Stimulated activated CD8-positive, alpha-beta memory T cell treated with anti-CD3 and anti-CD28 coated beads, Interleukin-7, amount 100 ng/mL, for 4 hours (primary cell): ENCODE measurements around the gene A2ML1.
"Not testable (repeated sequence)": the region's sequence is repeated elsewhere in the genome, so short reads cannot be mapped to it uniquely, and the experiment has no call there.

Source experiments
- DNase-seq, 2 donors: peaks; one replicate each; pipeline ENCODE4 v3.0.0-alpha.2; 2020; ENCODE audit warnings: low read depth in 2 of 2

A2ML1 gene

DNA sequence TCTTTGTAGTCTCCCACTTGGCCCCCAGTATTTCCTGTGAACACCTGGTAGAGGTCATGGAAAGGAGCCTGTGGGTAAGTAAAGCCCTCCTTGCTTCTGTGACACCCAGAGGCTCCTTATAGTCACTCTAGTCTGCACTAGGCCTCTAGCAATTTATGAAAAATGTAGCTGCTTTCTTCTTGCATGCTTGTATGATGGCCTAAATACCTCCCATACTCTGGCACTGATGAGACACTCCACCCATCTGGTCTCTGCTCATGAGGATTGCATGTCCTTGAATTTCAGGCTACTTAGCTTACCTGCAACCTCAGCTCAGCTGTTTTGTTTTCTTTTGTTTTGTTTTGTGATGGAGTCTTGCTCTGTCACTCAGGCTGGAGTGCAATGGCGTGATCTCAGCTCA is 4.6 kb upstream of the A2ML1 start:
- no peak for DNase-seq

DNA sequence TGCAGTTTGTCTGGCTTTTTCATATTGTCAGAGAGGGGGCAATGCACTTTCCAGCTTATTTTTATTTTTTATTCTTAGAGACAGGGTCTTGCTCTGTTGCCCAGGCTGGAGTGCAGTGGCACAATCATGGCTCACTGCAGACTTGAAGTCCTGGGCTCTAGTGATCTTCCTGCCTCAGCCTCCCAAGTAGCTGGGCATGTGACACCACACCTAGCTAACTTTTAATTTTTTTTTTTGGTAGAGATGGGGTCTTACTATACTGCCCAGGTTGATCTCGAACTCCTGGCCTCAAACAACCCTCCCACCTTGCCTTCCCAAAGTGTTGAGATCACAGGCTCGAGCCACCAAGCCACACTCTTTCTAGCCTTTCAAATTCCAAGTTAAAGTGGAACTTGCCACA is 3.9 kb upstream of the A2ML1 start:
- no peak for DNase-seq

GRCh38 chr12:8819666-8819980 is 2.8 kb upstream of the A2ML1 start:
- no peak for DNase-seq

DNA sequence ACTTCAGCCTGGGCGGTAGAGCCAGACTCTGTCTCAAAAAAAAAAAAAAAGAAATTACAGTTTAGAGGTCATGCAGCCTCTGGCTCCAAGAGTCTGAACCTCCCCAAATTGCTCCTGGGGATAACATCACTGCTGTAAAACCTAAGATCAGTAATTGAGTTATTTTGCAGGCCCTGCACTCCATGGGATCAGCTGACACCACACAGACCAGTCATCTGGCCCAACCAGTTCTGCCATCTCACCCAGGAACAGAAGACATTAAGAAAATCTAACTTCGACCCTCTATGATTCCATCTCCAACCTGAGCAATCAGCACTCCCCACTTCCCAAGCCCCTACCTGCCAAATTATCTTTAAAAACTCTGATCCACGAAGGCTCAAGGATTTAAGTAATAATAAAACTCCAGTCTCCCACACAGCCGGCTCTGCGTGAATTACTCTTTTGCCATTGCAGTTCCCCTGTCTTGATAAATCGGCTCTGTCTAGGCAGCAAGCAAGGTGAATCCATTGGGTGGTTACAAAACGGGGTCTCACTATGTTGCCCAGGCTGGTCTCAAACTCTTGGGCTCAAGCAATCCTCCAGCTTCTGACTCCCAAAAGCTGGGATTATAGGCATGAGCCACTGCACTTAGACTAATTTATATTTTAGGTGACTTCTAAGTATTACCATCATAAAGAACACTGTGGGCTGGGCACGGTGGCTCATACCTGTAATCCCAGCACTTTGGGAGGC is 1.6 kb upstream of the A2ML1 start:
- not testable (repeated sequence) for DNase-seq

- DNase-seq, result no peak
These were observed 830 bp upstream of the A2ML1 start for GRCh38 chr12:8821591-8821990.

GRCh38 chr12:8823565-8824300 is 1.3 kb downstream of the A2ML1 start:
- DNase-seq, result no peak

GRCh38 chr12:8827551-8828256 is 5.3 kb downstream of the A2ML1 start:
- DNase-seq, result no peak

DNA sequence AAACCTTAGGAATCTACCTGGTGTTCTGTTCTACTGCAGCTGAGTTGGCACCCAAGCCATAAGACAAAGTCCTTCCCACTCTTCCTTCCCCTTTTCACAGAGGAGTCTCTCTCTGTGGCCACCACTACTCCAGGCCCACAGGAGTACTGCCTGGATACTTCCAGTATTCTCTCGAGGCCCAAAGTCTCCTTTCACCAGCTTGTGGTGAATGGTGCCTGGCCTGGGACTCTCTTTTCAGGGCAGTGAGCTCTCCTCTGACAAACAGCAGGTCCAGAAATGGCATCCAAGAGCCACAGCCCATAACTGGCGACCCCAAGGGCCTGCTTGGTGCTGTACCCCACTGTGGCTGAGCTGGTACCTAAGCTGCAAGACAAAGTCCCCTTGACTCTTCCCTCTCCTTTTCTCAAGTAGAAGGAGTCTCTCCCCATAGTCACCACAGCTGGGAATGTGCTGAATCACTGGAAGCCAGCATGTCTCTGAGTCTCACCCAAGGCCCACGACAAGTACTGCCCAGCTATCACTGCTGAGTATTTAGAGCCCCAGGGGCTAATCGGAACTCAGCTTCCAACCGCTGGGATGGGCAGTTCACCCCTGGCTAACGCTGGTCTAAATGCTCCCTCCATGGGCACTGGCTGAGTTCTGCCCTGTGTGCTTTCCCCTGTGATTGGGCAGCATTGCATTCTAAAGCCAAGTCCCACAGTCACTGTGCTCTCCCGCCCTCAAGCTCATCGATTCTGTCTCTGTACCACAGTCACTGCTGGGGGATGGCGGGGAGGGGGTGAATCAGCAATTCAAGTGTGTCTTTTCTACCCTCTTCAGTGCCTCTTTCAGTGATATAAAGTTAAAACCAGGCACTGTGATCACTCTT is 6.1 kb downstream of the A2ML1 start:
- DNase-seq, result no peak

DNA sequence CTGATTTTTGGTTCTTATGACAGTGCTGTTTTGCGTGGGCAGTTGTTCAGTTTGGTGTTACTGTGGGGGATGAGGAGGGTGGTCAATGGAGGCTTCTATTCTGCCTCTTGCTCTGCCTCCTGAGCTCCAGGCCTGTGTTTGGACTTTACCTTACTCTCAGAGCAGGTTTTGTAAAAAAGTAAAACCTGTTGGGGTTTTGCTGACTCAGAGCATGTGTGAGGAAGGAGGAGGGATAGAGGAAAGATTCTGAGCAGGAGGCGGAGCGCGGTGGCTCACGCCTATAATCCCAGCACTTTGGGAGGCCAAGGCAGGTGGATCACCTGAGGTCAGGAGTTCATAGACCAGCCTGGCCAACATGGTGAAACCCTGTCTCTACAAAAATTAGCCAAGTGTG is 6.7 kb downstream of the A2ML1 start:
- DNase-seq, result no peak

- no peak for DNase-seq
These were observed 7.2 kb downstream of the A2ML1 start for GRCh38 chr12:8829621-8830020.

- DNase-seq, result no peak
These were observed 8.7 kb downstream of the A2ML1 start for GRCh38 chr12:8831116-8831515.

- DNase-seq, result no peak
These were observed 10.1 kb downstream of the A2ML1 start for GRCh38 chr12:8832500-8832899.

DNA sequence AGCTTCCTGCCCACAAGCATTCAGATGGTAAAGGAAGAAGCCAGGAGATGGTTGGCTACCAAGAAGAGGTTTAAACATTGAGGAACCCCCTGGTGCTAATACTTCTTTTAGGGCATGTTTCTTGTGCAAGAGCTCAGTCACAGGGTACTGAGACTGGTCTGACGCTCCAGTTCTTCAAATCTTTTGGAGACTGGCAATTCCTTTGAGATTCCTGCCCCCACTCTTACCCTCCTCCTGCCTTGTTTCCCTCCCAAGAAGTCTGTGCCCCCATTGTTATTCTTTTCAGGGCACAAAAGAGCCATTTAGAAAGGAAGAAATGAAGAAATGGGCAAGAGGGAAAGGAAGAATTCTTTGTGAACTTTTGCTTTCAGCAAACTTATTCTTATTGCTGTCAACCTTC is 11.8 kb downstream of the A2ML1 start:
- no peak for DNase-seq

DNA sequence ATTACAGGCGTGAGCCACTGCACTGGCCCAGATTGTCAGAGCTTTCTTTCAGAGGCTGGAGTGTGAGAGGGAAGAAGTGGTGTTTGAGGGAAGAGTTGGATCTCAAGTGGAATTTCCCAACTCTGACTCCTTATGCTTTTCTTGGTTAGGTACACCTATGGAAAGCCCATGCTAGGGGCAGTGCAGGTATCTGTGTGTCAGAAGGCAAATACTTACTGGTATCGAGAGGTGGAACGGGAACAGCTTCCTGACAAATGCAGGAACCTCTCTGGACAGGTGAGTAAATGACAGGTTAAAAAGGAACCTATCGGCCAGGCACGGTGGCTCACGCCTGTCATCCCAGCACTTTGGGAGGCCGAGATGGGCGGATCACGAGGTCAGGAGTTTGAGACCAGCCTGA is 14.9 kb downstream of the A2ML1 start:
- no peak for DNase-seq

GRCh38 chr12:8840321-8840720 is 17.9 kb downstream of the A2ML1 start:
- no peak for DNase-seq

DNA sequence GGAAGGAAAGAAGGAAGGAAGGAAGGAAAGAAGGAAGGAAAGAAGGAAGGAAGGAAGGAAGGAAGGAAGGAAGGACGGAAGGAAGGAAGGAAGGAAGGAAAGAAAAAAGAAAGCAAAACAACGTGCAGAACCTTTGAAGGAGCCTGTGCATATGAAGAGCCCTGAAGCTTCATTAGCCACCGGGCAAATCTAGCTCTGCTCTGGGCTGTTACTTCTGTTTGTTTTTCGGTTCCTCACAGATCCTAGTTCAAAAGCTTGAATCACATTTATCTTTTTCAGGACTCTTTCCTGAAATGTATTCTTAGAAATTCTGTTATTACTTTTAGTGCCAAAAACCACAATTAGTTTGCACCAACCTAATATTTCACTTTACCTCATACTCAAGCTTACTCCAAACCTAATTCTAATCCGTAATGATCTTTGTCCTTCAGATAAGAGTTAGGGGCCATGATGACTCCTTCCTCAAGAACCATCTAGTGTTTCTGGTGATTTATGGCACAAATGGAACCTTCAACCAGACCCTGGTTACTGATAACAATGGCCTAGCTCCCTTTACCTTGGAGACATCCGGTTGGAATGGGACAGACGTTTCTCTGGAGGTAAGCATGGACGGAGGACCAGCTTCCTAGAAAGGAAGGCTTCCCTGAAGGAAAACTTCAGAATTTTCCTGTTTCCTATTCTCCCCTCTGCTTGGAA is 18.7 kb downstream of the A2ML1 start:
- DNase-seq, result no peak

DNA sequence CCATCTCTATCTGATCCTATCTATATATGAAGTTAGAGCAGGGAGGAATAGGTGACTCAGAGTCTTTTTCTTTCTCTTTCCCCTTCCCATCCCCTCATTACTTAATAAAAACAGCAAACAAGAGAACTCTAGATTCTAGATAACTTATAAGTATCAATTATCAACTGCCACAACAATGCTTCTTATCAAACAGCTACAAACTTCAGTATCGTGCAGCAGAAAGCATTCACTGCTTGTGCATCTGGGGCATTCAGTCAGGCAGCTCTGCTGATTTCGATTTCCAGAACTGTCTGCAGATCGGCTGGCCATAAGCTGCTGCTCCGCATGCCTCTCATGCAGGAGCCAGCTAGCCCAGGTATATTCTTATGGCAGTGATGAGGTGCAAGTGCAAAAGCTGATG is 19.4 kb downstream of the A2ML1 start:
- no peak for DNase-seq

GRCh38 chr12:8844665-8845064 is 22.2 kb downstream of the A2ML1 start:
- no peak for DNase-seq

DNA sequence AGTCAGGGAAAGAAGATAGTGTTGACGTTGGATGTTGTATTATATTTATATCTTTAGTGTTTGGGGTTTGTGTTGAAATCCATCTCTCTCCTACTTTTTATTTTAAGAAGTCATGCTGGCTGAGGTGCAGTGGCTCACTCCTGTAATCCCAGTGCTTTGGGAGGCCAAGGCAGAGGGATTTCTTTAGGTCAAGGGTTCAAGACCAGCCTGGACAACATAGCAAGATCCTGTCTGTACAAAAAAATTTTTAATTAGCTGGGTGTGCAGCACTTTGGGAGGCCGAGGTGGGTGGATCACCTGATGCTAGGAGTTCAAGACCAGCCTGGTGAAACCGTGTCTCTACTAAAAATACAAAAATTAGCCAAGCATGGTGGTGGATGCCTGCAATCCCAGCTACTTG is 23.9 kb downstream of the A2ML1 start:
- DNase-seq, result no peak

DNA sequence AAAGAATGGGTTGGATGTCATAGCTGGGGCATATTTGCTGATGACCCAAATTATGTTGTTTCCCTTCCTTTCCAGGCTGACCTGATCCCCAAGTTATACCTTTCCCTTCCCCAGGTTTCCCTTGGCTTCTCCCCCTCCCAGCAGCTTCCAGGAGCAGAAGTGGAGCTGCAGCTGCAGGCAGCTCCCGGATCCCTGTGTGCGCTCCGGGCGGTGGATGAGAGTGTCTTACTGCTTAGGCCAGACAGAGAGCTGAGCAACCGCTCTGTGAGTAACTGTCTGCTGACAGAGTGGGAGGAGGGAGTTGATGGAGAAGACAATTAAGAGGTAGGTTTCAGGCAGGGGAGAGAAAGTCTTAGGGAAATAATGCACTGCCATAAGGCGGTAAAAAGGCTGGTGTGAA is 25.0 kb downstream of the A2ML1 start:
- DNase-seq, result no peak

GRCh38 chr12:8849876-8850275 is 27.5 kb downstream of the A2ML1 start:
- DNase-seq, result no peak

- no peak for DNase-seq
These were observed 29.7 kb downstream of the A2ML1 start for GRCh38 chr12:8852119-8852518.
